Hepatocyte (in vitro differentiated cells): ENCODE measurements around the gene ALOX15. TPM values are rescaled to one million over a fixed set of nuclear protein-coding genes. Genes with fewer than 3 reads are reported as not detected.

Source experiments
- DNase-seq: peaks from one replicate; pipeline ENCODE4 v3.0.0-alpha.2; 2016; ENCODE audit warnings: low spot score
- H2AFZ ChIP-seq: fragments of 200-600 bp; sonication (generic); 2 replicates; pipeline ENCODE4 v1.6.0; 2016; ENCODE audit warnings: antibody characterized with exemption, mild to moderate bottlenecking
- H3K27ac ChIP-seq: fragments of 200-600 bp; sonication (generic); 2 replicates; pipeline ENCODE4 v1.5.1; 2016; ENCODE audit warnings: mild to moderate bottlenecking
- H3K27me3 ChIP-seq: fragments of 200-600 bp; sonication (generic); 2 replicates; pipeline ENCODE4 v1.6.1; 2016
- H3K36me3 ChIP-seq: fragments of 200-600 bp; sonication (generic); replicated peaks from 2 replicates; pipeline ENCODE4 v1.5.1; 2016; ENCODE audit warnings: low read depth; ENCODE audit not compliant: insufficient read depth
- H3K4me1 ChIP-seq: fragments of 200-600 bp; sonication (generic); 2 replicates; pipeline ENCODE4 v1.5.1; 2016; ENCODE audit warnings: mild to moderate bottlenecking, moderate library complexity; ENCODE audit not compliant: insufficient read depth
- H3K4me2 ChIP-seq: fragments of 200-600 bp; sonication (generic); 2 replicates; pipeline ENCODE4 v1.6.0; 2016
- H3K4me3 ChIP-seq: fragments of 200-600 bp; sonication (generic); 2 replicates; pipeline ENCODE4 v1.5.1; 2016; ENCODE audit warnings: mild to moderate bottlenecking
- H3K79me2 ChIP-seq: fragments of 200-600 bp; sonication (generic); 2 replicates; pipeline ENCODE4 v1.6.0; 2017; ENCODE audit warnings: mild to moderate bottlenecking
- H3K9me2 ChIP-seq: fragments of 200-600 bp; sonication (generic); replicated peaks from 2 replicates; pipeline ENCODE4 v1.6.0; 2017; ENCODE audit warnings: mild to moderate bottlenecking; ENCODE audit not compliant: insufficient read depth
- H3K9me3 ChIP-seq: fragments of 200-600 bp; sonication (generic); 2 replicates; pipeline ENCODE4 v1.5.1; 2016; ENCODE audit warnings: low read depth, mild to moderate bottlenecking
- H4K20me1 ChIP-seq: fragments of 200-600 bp; sonication (generic); 2 replicates; pipeline ENCODE4 v1.6.0; 2016; ENCODE audit warnings: mild to moderate bottlenecking; ENCODE audit not compliant: insufficient read depth, poor library complexity, severe bottlenecking
- CTCF ChIP-seq: fragments of 200-600 bp; sonication (generic); IDR thresholded peaks from 2 replicates; pipeline ENCODE4 v1.5.1; 2016; ENCODE audit warnings: antibody characterized with exemption, mild to moderate bottlenecking; ENCODE audit not compliant: poor library complexity
- EZH2 ChIP-seq: fragments of 200-600 bp; sonication (generic); IDR thresholded peaks from 2 replicates; pipeline ENCODE4 v1.6.1; 2016; ENCODE audit warnings: antibody characterized with exemption, mild to moderate bottlenecking, borderline replicate concordance
- EZH2phosphoT487 ChIP-seq: fragments of 200-600 bp; sonication (generic); IDR thresholded peaks from one replicate; pipeline ENCODE4 v1.6.1; 2018; ENCODE audit warnings: antibody characterized with exemption, mild to moderate bottlenecking, low read depth, moderate library complexity; ENCODE audit not compliant: unreplicated experiment, severe bottlenecking
- WGBS: methylation state at CpG from one replicate; pipeline ENCODE4 v1.1.6; 2016; ENCODE audit warnings: low lambda C conversion rate; ENCODE audit errors: missing lambda C conversion rate; 5-methylcytosine and 5-hydroxymethylcytosine counted together
- polyA plus RNA-seq: library from polyadenylated mRNA; unstranded; fragments of >200 nt; fragmentation: Nextera tagmentation; extraction: Ambion mirVana; gene quantifications from 2 replicates; pipeline ENCODE4 v1.2.1, GENCODE V29; 2016
- total RNA-seq: library from RNA; depleted of rRNA; stranded (reverse); fragments of >200 nt; gene quantifications from 2 replicates; pipeline ENCODE4 v1.2.3, GENCODE V29; 2014

ALOX15 gene
- total and polyA plus RNA-seq, 2 experiments from 2014 or later, result 2.1 to 5.5 TPM

GRCh38 chr17:4617090-4617489 lies 24.4 kb downstream of the ALOX15 start:
- no peak for DNase-seq
- Histone ChIP-seq H2AFZ (no peak overlapping the region), H3K4me3 (no peak overlapping the region), H3K4me1 (no peaks in the 10 kb centered on the region), H3K9me2 (no peaks in the 10 kb centered on the region), H3K27ac (no peak overlapping the region), H4K20me1 (no peaks in the 10 kb centered on the region), H3K79me2 (peaks cover 26% of the 10 kb centered on the region), H3K4me2 (no peak overlapping the region), H3K36me3 (no peaks in the 10 kb centered on the region), H3K27me3 (no peaks in the 10 kb centered on the region), H3K9me3 (no peaks in the 10 kb centered on the region)
- WGBS, result 94% methylated on average over 17 of the region's 17 CpGs
- no peak for TF ChIP-seq CTCF

DNA sequence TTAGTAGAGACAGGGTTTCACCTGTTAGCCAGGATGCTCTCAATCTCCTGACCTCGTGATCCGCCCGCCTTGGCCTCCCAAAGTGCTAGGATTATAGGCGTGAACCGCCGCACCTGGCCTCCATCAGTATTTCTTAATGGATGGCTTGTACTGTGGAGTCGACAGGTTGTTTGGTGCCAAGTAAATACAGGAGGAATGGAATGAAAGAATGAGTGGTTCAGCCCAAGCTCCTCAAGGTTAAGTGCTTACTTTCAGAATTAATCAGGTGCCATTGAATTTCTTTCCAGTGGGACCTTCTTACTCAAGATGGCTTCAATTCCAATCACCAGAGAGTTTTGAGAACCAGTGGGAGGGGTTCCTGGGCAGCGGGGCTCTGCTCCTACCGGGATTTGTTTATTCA lies 25.0 kb downstream of the ALOX15 start:
- 76% methylated on average over 9 of the region's 9 CpGs for WGBS
- no peak for TF ChIP-seq CTCF
- no peak for TF ChIP-seq EZH2
- Histone ChIP-seq H3K9me2 (no peaks in the 10 kb centered on the region), H3K4me1 (no peaks in the 10 kb centered on the region), H3K4me3 (no peak overlapping the region), H3K9me3 (no peaks in the 10 kb centered on the region), H3K4me2 (no peak overlapping the region), H2AFZ (no peak overlapping the region), H3K36me3 (no peaks in the 10 kb centered on the region), H3K79me2 (peaks cover 29% of the 10 kb centered on the region), H3K27ac (no peak overlapping the region), H4K20me1 (no peaks in the 10 kb centered on the region), H3K27me3 (no peaks in the 10 kb centered on the region)
- DNase-seq, result no peak

- Histone ChIP-seq H3K79me2 (peaks cover 30% of the 10 kb centered on the region), H3K4me3 (no peak overlapping the region), H3K36me3 (no peaks in the 10 kb centered on the region), H3K4me2 (peak overlapping the region; percentile 60), H3K27me3 (no peaks in the 10 kb centered on the region), H2AFZ (no peak overlapping the region), H3K9me2 (no peaks in the 10 kb centered on the region), H3K4me1 (peaks cover 52% of the 10 kb centered on the region), H3K27ac (peak overlapping the region; percentile 89), H4K20me1 (no peaks in the 10 kb centered on the region), H3K9me3 (no peaks in the 10 kb centered on the region)
- WGBS, result 54% methylated on average over 6 of the region's 6 CpGs
- DNase-seq, result peak; percentile 71
- no peak for TF ChIP-seq EZH2
- no peak for TF ChIP-seq CTCF
- no peak for TF ChIP-seq EZH2phosphoT487
Measured at GRCh38 chr17:4610656-4611055, 30.8 kb downstream of the ALOX15 start.

DNA sequence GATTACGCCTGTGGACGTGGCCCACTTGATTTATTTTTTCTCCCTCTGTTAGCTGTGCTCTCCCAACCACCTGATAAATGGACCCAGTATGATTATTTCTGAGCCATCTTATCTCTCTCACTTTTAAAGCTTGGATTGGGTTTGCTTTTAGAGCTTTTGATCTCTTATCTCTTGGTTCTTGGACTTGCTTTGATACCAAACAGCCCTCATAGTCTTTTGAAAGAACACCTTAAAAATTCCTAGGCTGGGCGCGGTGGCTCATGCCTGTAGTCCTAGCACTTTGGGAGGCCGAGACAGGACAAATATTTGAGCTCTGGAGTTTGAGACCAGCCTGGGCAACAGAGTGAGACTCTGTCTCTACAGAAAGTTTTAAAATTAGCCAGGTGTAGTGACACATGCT lies 31.3 kb downstream of the ALOX15 start:
- H3K9me3 ChIP-seq, result no peaks in the 10 kb centered on the region
- H3K79me2 ChIP-seq, result peaks cover 27% of the 10 kb centered on the region
- no peaks in the 10 kb centered on the region for H3K9me2 ChIP-seq
- no peak for DNase-seq
- peak overlapping the region; percentile 60 for H3K4me2 ChIP-seq
- WGBS, result 37% methylated on average over 5 of the region's 5 CpGs
- peaks cover 53% of the 10 kb centered on the region for H3K4me1 ChIP-seq
- no peaks in the 10 kb centered on the region for H3K27me3 ChIP-seq
- H4K20me1 ChIP-seq, result no peaks in the 10 kb centered on the region
- no peak for TF ChIP-seq EZH2
- no peak for TF ChIP-seq EZH2phosphoT487
- no peak for TF ChIP-seq CTCF
- no peaks in the 10 kb centered on the region for H3K36me3 ChIP-seq
- no peak overlapping the region for H3K4me3 ChIP-seq
- no peak overlapping the region for H2AFZ ChIP-seq
- peak overlapping the region; percentile 89 for H3K27ac ChIP-seq
